ENCODE measurements around the gene IGFBP6. TPM values are rescaled to one million over a fixed set of nuclear protein-coding genes. Genes with fewer than 3 reads are reported as not detected.

IGFBP6 gene
- polyA plus RNA-seq, 2 of the 4 experiments (the other 2 are of a cell fraction): 49.1 to 128 TPM

DNA sequence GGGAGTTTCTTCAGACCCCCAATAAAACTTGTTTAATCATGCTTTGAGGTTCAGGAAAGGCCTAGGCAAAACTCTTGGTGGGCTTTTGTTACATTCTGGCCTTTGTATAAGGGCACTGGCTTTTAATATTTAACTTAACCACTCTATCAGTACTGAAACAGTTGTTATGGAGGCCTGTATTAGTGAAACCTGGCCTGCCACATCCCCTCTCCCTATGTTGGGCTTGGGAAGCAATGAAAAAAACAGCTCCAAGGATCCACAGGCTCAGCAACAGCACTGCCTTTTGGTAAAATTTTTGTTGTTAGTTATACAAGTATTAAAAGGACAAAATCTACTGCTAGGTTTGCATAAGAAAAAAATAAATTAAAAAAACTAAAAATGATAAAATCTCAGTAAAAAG lies 16.5 kb downstream of the IGFBP6 start:
- Histone ChIP-seq H3K4me3 (no peak overlapping the region), H3K4me2 (no peak overlapping the region), H3K4me1 (no peaks in the 10 kb centered on the region), H3K27ac (no peak overlapping the region), H3K9me3 (no peaks in the 10 kb centered on the region)
- CTCF ChIA-PET: interaction anchor here (0.8 to 1.1 kb wide), 3 partner anchors 14 to 48 kb away, joined by 4 to 8 read pairs (median 5); no protein-coding TSS in a partner anchor
- TF ChIP-seq, protein P1, sequence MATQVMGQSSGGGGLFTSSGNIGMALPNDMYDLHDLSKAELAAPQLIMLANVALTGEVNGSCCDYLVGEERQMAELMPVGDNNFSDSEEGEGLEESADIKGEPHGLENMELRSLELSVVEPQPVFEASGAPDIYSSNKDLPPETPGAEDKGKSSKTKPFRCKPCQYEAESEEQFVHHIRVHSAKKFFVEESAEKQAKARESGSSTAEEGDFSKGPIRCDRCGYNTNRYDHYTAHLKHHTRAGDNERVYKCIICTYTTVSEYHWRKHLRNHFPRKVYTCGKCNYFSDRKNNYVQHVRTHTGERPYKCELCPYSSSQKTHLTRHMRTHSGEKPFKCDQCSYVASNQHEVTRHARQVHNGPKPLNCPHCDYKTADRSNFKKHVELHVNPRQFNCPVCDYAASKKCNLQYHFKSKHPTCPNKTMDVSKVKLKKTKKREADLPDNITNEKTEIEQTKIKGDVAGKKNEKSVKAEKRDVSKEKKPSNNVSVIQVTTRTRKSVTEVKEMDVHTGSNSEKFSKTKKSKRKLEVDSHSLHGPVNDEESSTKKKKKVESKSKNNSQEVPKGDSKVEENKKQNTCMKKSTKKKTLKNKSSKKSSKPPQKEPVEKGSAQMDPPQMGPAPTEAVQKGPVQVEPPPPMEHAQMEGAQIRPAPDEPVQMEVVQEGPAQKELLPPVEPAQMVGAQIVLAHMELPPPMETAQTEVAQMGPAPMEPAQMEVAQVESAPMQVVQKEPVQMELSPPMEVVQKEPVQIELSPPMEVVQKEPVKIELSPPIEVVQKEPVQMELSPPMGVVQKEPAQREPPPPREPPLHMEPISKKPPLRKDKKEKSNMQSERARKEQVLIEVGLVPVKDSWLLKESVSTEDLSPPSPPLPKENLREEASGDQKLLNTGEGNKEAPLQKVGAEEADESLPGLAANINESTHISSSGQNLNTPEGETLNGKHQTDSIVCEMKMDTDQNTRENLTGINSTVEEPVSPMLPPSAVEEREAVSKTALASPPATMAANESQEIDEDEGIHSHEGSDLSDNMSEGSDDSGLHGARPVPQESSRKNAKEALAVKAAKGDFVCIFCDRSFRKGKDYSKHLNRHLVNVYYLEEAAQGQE (IDR thresholded peaks at IDR 0.05): no peak
- TF ChIP-seq SREBF2 (IDR thresholded peaks at IDR 0.05) (no peak), JUNB (IDR thresholded peaks at IDR 0.05) (no peak), MAFK (IDR thresholded peaks at IDR 0.05; ENCODE audit: partially characterized antibody) (no peak), GATA3 (IDR thresholded peaks at IDR 0.05; ENCODE audit: borderline replicate concordance) (no peak), POLR2AphosphoS2 (conservative IDR thresholded peaks at IDR 0.05; ENCODE audit: low read length) (no peak), KDM5A (IDR thresholded peaks at IDR 0.05) (no peak), MAZ (IDR thresholded peaks at IDR 0.05; ENCODE audit: borderline replicate concordance, low read depth, low read length) (no peak), HEYL (CRISPR knock-in tag; IDR thresholded peaks at IDR 0.05) (no peak), HDAC2 (IDR thresholded peaks at IDR 0.05) (no peak), EHMT2 (IDR thresholded peaks at IDR 0.05; ENCODE audit: low read depth) (no peak), ZNF302 (CRISPR knock-in tag; IDR thresholded peaks at IDR 0.05) (no peak)
- TF ChIP-seq, protein P2, sequence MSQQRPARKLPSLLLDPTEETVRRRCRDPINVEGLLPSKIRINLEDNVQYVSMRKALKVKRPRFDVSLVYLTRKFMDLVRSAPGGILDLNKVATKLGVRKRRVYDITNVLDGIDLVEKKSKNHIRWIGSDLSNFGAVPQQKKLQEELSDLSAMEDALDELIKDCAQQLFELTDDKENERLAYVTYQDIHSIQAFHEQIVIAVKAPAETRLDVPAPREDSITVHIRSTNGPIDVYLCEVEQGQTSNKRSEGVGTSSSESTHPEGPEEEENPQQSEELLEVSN (IDR thresholded peaks at IDR 0.05; ENCODE audit: borderline replicate concordance, low read depth): no peak
- TF ChIP-seq, protein P3, sequence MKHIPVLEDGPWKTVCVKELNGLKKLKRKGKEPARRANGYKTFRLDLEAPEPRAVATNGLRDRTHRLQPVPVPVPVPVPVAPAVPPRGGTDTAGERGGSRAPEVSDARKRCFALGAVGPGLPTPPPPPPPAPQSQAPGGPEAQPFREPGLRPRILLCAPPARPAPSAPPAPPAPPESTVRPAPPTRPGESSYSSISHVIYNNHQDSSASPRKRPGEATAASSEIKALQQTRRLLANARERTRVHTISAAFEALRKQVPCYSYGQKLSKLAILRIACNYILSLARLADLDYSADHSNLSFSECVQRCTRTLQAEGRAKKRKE (CRISPR knock-in tag; IDR thresholded peaks at IDR 0.05; ENCODE audit: low read depth): no peak
- ATAC-seq (no peak), DNase-seq (ENCODE audit: low read depth in 1 of 2, low spot score in 1 of 2) (no peak), FAIRE-seq (no peak)
- POLR2A ChIA-PET: no interaction called here

DNA sequence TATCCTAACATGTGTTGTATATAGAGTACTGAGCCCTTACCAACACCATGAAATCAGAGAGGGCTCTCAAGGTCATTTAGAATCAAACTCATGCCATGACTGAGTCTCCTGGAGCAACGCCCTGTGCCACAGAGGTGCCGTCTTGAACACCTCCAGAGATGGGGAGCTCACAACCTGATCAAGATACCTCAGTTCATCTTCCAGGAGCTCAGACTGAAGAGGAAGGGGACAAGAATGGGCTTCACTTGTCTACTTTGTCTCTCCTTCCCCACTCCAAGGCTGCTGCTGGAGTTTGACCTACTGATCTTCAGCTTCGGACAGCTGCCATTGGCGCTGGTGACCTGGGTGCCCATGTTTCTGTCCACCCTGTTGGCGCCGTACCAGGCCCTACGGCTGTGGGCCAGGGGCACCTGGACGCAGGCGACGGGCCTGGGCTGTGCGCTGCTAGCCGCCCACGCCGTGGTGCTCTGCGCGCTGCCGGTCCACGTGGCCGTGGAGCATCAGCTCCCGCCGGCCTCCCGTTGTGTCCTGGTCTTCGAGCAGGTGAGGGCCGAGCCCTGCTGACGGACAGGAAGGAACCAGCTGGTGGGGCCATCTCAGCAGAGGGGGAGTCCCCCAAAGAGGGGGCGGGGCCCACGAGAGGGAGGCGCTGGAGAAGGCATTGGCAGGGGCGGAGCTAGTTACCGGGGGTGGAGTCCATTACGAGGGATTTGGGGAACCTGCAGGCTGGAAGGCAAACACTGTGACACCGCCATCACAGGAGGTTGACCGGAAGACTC lies 17.8 kb downstream of the IGFBP6 start:
- DNase-seq (ENCODE audit: low read depth in 1 of 2, low spot score in 1 of 2) (no peak), ATAC-seq (peak in 1 of 2 experiments; percentile 16; a peak in 2 of 6 replicates), FAIRE-seq (no peak)
- no peaks in the 10 kb centered on the region for H3K4me1 ChIP-seq
- no peak for TF ChIP-seq RFX5 (IDR thresholded peaks at IDR 0.05)
- TF ChIP-seq HDAC2 (IDR thresholded peaks at IDR 0.05): no peak
- TF ChIP-seq JUN (IDR thresholded peaks at IDR 0.05): no peak
- no peak for TF ChIP-seq GATA3 (IDR thresholded peaks at IDR 0.05; ENCODE audit: borderline replicate concordance)
- TF ChIP-seq FOSB (CRISPR knock-in tag; IDR thresholded peaks at IDR 0.05): no peak
- TF ChIP-seq, protein P4, sequence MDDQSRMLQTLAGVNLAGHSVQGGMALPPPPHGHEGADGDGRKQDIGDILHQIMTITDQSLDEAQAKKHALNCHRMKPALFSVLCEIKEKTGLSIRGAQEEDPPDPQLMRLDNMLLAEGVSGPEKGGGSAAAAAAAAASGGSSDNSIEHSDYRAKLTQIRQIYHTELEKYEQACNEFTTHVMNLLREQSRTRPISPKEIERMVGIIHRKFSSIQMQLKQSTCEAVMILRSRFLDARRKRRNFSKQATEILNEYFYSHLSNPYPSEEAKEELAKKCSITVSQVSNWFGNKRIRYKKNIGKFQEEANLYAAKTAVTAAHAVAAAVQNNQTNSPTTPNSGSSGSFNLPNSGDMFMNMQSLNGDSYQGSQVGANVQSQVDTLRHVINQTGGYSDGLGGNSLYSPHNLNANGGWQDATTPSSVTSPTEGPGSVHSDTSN (IDR thresholded peaks at IDR 0.05): no peak
- TF ChIP-seq CBX8 (IDR thresholded peaks at IDR 0.05): no peak
- no peak for TF ChIP-seq TP53 (CRISPR knock-in tag; IDR thresholded peaks at IDR 0.05)
- no peak for TF ChIP-seq KDM5A (IDR thresholded peaks at IDR 0.05)
- TF ChIP-seq HOXB5 (CRISPR knock-in tag; IDR thresholded peaks at IDR 0.05): no peak
- TF ChIP-seq EHMT2 (IDR thresholded peaks at IDR 0.05; ENCODE audit: low read depth): no peak
- TF ChIP-seq, protein P5, sequence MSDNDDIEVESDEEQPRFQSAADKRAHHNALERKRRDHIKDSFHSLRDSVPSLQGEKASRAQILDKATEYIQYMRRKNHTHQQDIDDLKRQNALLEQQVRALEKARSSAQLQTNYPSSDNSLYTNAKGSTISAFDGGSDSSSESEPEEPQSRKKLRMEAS (IDR thresholded peaks at IDR 0.05): no peak
- TF ChIP-seq, protein P6, sequence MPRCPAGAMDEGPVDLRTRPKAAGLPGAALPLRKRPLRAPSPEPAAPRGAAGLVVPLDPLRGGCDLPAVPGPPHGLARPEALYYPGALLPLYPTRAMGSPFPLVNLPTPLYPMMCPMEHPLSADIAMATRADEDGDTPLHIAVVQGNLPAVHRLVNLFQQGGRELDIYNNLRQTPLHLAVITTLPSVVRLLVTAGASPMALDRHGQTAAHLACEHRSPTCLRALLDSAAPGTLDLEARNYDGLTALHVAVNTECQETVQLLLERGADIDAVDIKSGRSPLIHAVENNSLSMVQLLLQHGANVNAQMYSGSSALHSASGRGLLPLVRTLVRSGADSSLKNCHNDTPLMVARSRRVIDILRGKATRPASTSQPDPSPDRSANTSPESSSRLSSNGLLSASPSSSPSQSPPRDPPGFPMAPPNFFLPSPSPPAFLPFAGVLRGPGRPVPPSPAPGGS (IDR thresholded peaks at IDR 0.05): no peak
- TF ChIP-seq CBX2 (IDR thresholded peaks at IDR 0.05; ENCODE audit: borderline replicate concordance, low read depth): no peak
- TF ChIP-seq ZSCAN20 (CRISPR knock-in tag; IDR thresholded peaks at IDR 0.05): no peak
- H3K27ac ChIP-seq: no peak overlapping the region
- ChIA-PET CTCF (interaction anchor here (1.0 to 3.7 kb wide), 2 partner anchors 14 to 149 kb away, joined by 3 to 24 read pairs; partner anchors contain the start of gene SOAT2), POLR2A (no interaction called here)
- WGBS (ENCODE audit: missing lambda C conversion rate): 91% methylated on average over 28 of the region's 33 CpGs
- H3K9me3 ChIP-seq: no peaks in the 10 kb centered on the region
- no peak overlapping the region for H3K4me3 ChIP-seq
- no peak overlapping the region for H3K4me2 ChIP-seq

All from A549 (cell line).